ENCODE measurements around the gene PREB. TPM values are rescaled to one million over a fixed set of nuclear protein-coding genes. Genes with fewer than 3 reads are reported as not detected.

Gene PREB
- total and polyA plus RNA-seq, 2 donors (not counting 3 experiments of a cell fraction or from before 2014, with no cell fraction given) = 47.2 to 73.3 TPM

DNA sequence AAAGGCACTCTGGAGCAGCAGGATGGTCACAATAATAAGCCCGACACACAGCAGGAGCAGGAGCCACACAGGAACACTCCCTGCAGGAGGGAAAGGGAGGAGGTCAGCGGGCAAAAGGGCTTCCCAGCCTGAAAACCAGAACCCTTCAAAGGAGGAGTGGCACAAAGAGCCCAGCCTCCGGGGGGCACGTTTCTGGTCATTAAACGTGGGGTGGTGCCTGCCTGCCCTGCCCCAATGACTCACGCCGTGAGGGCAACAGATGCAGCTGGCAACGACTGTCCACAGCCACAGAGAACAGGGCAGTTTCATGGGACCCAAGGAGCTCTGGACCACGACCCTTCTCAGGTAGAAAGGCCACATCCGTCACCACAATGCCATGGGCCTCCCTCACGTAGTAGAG is 3.0 kb downstream of the PREB start:
- Histone ChIP-seq H3K27ac (ENCODE audit: insufficient read depth, low read depth, low read length) (no peak overlapping the region), H3K79me2 (ENCODE audit: control insufficient read depth, insufficient read depth, low read length) (peaks cover 18% of the 10 kb centered on the region)

More for the DNA sequence above, 3.0 kb downstream of the PREB start:
- H3K4me2 ChIP-seq (ENCODE audit: insufficient read depth, low read length) = no peak overlapping the region
- no peaks in the 10 kb centered on the region for H3K9me1 ChIP-seq (replicated peaks; ENCODE audit: control insufficient read depth, extremely low read depth, insufficient read depth, low read length)
- H3K4me3 ChIP-seq (replicated peaks in 1 of 3; ENCODE audit: insufficient read depth in 1 of 3, low read depth in 1 of 3, low read length in 3 of 3) = no peak overlapping the region
- H3K9me3 ChIP-seq (replicated peaks; ENCODE audit: control insufficient read depth, insufficient read depth, low read length) = no peaks in the 10 kb centered on the region
- no peak for TF ChIP-seq EZH2 (IDR thresholded peaks at IDR 0.05; ENCODE audit: borderline replicate concordance, low read depth, low read length, severe bottlenecking)
- TF ChIP-seq, protein P1, sequence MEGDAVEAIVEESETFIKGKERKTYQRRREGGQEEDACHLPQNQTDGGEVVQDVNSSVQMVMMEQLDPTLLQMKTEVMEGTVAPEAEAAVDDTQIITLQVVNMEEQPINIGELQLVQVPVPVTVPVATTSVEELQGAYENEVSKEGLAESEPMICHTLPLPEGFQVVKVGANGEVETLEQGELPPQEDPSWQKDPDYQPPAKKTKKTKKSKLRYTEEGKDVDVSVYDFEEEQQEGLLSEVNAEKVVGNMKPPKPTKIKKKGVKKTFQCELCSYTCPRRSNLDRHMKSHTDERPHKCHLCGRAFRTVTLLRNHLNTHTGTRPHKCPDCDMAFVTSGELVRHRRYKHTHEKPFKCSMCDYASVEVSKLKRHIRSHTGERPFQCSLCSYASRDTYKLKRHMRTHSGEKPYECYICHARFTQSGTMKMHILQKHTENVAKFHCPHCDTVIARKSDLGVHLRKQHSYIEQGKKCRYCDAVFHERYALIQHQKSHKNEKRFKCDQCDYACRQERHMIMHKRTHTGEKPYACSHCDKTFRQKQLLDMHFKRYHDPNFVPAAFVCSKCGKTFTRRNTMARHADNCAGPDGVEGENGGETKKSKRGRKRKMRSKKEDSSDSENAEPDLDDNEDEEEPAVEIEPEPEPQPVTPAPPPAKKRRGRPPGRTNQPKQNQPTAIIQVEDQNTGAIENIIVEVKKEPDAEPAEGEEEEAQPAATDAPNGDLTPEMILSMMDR (IDR thresholded peaks at IDR 0.05; ENCODE audit: extremely low read depth in 1 of 2, insufficient read depth in 1 of 2, low read depth in 1 of 2, low read length in 2 of 2) = no peak
- no peak for TF ChIP-seq POLR2AphosphoS5 (IDR thresholded peaks at IDR 0.05; ENCODE audit: insufficient read depth, low read depth, low read length)
- TF ChIP-seq FOS (IDR thresholded peaks at IDR 0.05; ENCODE audit: borderline replicate concordance, insufficient read depth, low read length) = no peak
- no peak for TF ChIP-seq MYC (IDR thresholded peaks at IDR 0.05; ENCODE audit: low read depth, low read length)
- no peak for TF ChIP-seq JUN (IDR thresholded peaks at IDR 0.05; ENCODE audit: borderline replicate concordance, insufficient read depth, insufficient read length, low read depth)
- no peak for TF ChIP-seq GATA2 (IDR thresholded peaks at IDR 0.05; ENCODE audit: insufficient read depth, insufficient read length, low read depth, low read length)
- no peak for TF ChIP-seq POLR2A (IDR thresholded peaks at IDR 0.05; ENCODE audit: low read depth, low read length)
- TF ChIP-seq, protein P2, sequence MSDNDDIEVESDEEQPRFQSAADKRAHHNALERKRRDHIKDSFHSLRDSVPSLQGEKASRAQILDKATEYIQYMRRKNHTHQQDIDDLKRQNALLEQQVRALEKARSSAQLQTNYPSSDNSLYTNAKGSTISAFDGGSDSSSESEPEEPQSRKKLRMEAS (IDR thresholded peaks at IDR 0.05; ENCODE audit: insufficient read depth, insufficient read length) = no peak
- BruUV-seq (replicated peaks) = no TSS peak
- no peaks in the 10 kb centered on the region for H4K20me1 ChIP-seq (replicated peaks; ENCODE audit: control insufficient read depth, extremely low read depth, insufficient read depth, low read length)
- H3K36me3 ChIP-seq (ENCODE audit: control insufficient read depth in 2 of 2, extremely low read depth in 1 of 2, insufficient read depth in 2 of 2, low read length in 2 of 2) = peaks cover 6 to 27% of the 10 kb centered on the region in 2 experiments
- FAIRE-seq = no peak
- no peak overlapping the region for H2AFZ ChIP-seq (ENCODE audit: low read depth, low read length)
- H3K27me3 ChIP-seq (ENCODE audit: control insufficient read depth in 2 of 2, insufficient read depth in 2 of 2, low read length in 2 of 2) = no peaks in the 10 kb centered on the region
- ChIA-PET POLR2A (no interaction called here), CTCF (interaction anchor here (0.7 kb wide), 1 partner anchor 10 kb away, joined by 4 read pairs; no protein-coding TSS in a partner anchor)
- no peak for DNase-seq (ENCODE audit: low read depth, low spot score)
- peaks cover 10% of the 10 kb centered on the region for H3K4me1 ChIP-seq (ENCODE audit: control insufficient read depth, extremely low read depth, insufficient read depth, low read length)
- dilution Hi-C loops (cut with MboI; ENCODE audit: extremely low pct_ligation_motif_present, low sequenced_read_pairs) = no loop called here
- H3K9ac ChIP-seq (replicated peaks; ENCODE audit: extremely low read depth, insufficient read depth, low read length) = no peak overlapping the region
- intact Hi-C loops (cut with micrococcal nuclease) = no loop called here
